Activated CD4-positive, alpha-beta T cell treated with anti-CD3 and anti-CD28 coated beads, Interleukin-2, amount 50 U/mL, for 16 hours (primary cell): ENCODE measurements around the gene IMPA2.
"Not testable (repeated sequence)": the region's sequence is repeated elsewhere in the genome, so short reads cannot be mapped to it uniquely, and the experiment has no call there.

Experiments
- DNase-seq: peaks from one replicate; pipeline ENCODE4 v3.0.0-alpha.2; 2020

The IMPA2 gene

DNA sequence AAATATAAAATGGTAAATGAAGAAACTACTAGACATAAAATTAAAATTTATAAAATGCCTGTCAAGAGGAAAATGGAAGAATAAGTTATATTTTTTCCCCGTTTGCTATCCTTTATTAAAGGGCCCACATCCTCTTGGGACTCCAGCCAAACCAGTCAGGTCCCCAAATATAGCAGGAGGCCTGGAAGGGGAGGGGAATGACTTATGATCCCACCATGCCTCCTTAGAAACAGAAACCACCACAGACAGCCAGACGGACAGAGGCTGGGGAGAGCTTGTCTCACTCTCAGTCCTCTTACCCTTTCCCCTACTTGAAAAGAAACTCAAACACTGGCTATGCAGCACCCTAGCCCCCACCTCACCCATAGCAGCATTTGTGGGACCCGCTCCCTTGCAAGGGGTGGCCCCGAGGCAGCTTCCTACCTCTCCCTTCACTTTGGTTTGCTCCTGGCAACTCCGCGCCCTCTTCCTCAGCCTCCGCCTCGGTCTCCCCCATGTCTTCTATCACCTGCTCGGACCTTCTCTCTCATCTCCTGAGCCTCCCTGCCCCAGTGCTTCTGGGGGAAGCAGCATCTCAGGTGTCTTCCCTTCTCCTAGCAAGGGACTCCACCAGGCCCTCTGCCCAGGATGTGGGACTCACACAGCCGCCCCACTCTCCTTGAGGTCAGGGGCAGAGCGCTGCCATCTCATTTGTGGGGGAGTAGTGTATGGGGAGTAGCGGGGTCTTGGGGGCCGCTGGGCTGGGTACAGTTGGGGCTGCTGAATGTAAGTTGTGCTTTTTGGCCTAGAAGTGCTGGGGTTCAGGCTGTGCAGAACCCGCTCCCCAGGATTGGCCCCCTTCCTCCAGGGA lies 75.0 kb downstream of the IMPA2 start:
- no peak for DNase-seq

DNA sequence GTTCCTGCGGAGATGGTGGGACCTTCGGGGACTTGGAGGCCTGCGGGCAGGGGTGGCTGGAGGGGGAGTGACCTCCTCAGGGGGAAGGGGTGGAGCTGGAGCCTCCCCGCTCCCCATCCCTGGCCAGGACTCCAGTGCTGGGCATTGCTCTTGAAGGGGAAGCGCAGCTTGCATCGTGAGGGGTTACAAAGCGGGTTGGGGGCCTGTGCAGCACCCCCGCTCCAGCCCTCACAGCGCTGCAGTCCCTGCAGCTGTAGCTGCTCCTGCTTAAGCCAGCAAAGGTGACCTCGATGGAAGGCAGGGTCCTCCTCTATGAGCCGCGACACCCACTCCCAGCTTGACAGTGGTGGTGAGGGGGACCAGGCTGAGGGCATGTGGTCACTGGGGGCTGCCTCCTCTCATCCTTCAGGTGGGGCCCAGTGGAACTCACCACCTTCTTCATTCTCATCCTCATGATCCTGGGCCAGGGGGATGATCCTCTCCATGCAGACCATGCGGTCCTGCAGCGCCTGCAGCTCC lies 75.6 kb downstream of the IMPA2 start:
- DNase-seq: no peak

- DNase-seq: no peak
Measured at GRCh38 chr18:12057419-12058039, 76.2 kb downstream of the IMPA2 start.

DNA sequence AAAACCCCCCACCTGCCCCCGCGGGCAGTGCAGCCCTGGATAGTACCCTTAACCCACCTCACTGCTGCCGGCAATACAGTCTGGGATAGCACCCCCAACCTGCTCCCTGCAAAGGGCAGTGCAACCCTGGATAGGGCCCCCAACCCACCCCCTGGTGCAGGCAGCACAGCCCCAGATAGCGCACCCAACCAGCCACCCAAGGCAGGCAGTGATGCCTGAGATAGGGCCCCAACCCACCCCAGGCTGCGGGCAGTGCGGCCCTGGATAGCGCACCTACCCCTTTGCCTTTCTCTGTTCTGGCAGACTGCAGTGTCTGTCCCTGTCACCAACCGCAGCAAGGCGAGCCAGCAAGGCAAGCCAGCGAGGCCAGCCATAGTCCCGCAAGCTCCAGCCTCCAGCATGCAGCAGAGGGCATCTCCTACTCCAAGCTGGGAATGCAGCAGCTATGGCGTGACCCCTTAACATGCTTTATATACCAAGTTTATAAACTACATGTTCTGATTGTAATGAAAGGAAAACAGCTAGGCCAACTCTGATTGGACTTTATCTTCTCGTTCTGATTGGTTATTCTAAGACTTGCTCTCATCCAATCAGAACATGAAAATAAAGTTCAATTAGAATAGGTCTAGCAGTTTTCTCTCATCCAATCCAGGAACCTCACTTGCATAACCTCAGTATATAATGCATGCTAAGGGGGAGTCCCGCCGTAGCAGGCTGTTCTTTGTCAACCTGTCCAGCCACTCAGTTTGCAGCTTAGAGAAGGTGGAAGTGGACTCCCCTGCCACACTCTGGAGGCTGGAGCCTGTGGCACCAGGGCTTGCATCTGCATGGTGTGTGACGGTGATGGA lies 78.3 kb downstream of the IMPA2 start:
- DNase-seq: no peak

DNA sequence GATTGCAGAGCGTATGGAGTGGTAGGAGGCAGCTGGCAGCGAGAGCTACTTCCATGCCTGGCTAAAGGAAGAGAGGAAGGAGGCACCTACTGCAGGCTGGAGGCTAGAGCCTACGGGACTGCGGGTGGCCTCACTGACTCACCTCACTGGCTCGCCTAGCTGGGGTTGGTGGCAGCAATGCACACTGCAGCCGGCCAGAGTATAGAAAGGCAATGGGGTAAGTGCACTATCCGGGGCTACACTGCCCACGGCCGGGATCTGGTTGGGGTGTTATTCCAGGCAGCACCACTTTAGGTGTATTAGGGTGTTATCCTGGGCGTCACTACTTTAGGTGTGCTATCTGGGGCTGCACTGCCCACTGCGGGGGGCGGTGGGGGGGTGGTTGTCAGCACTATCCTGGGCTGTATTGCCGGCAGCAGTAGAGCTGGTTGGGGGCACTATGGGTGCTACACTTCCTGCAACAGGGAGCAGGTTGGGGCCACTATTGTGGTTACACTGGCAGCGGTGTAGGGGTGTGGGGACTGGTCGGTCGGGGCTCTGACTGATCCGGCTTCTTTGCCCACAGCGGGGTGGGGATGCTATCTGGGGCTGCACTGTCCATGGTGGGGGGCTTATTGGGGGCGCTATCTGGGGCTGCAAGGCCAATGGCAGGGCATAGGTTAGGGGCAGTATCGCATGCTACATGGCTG lies 79.0 kb downstream of the IMPA2 start:
- no peak for DNase-seq

DNA sequence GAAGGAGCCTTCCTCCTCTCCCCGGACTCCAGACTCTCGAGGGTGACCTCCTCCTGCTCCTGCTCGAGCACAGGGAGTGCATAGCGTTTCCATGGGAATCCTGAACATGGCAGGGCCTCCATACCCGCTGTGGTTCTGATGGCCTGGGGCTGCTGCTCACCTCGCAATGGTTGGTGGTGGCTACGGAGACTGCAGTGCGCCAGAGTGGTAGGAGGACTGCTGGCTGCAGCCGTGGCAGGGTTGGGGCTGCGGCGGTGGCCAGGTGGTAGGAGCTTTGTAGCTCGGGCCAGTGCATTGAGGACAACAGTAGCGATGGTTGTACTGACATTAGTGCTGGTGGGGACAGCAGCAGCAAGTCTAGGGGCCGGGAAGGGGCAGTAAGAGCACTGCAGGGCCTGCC lies 80.4 kb downstream of the IMPA2 start:
- DNase-seq: no peak

GRCh38 chr18:12062974-12063373 lies 81.7 kb downstream of the IMPA2 start:
- DNase-seq: no peak

GRCh38 chr18:12064086-12064763 lies 82.9 kb downstream of the IMPA2 start:
- no peak for DNase-seq

DNA sequence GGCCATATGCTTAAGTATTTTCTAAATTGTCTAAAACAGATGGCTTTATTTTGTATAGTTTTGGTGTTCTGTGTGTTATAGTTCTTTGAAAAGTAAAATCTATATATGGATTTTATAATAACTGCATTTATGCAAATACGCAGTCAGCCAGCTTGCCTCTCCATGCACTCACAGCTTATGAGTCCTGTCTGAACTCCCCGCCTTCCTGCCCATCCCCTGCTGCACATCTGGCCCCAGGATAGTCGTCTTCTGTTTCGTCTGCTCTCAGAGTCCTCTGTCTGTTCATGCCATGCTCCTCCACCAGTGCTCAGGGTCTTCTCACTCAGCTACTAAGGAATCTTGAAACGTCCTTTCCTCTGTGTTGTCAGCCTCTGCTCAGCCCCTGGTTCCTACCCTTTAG lies 84.1 kb downstream of the IMPA2 start:
- DNase-seq: no peak

- DNase-seq: no peak
Measured at GRCh38 chr18:12066910-12067511, 85.7 kb downstream of the IMPA2 start.

GRCh38 chr18:12067671-12068070 lies 86.4 kb downstream of the IMPA2 start:
- no peak for DNase-seq

DNA sequence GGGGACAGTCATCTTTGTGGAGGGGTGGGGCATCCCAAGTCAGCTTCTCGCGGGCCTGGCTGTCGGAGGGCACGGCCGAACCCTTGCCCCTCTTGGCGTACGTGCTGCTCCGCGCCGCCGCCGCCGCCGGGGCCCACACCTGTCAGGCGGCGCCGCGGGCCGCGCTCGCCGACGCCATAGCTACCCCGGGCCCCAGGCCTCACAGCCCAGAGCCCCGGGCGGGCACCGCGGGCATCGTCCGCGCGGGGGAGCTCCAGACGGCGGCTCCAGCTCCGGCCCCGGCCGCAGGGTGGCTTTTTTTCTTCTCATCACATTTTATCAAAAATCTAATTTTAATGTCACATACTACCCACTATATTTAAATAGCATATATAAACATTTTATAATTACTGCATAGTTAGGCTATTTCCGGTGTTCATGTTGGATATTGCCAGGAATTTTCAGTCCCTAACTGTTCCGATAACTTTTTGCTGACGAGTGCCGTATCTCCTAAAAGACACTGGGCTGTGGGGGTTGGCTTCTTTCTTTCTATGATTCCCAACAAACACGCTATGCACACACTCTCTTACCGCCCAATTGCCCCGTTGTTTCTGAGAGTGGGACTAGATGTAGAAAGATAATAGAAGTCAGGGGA lies 87.1 kb downstream of the IMPA2 start:
- not testable (repeated sequence) for DNase-seq

- no peak for DNase-seq
Measured at GRCh38 chr18:12068950-12069320, 87.6 kb downstream of the IMPA2 start.

DNA sequence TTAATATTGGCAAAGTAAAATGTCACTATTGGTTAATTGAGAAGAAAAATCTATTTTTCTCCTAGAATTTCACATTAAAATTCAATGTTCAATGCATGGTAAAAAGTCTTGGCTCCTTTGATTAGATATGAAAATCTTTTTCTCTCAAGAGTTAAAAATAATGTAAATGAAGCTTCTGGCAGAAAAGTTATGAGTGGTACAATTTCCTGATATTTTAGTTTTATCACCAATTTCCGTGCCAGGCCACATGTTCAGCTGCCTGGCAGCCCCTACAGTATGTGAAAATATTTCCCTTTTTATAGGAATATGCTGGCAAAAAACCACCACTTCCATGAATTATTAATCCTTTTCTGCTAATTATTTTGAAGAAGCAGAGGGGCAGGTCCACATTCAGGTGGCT lies 89.8 kb downstream of the IMPA2 start:
- DNase-seq: not testable (repeated sequence)

GRCh38 chr18:12072996-12073395 lies 91.7 kb downstream of the IMPA2 start:
- no peak for DNase-seq

- no peak for DNase-seq
Measured at GRCh38 chr18:12074736-12075135, 93.4 kb downstream of the IMPA2 start.

- no peak for DNase-seq
Measured at GRCh38 chr18:12076424-12077140, 95.3 kb downstream of the IMPA2 start.

GRCh38 chr18:12077994-12078393 lies 96.7 kb downstream of the IMPA2 start:
- not testable (repeated sequence) for DNase-seq

GRCh38 chr18:12079491-12080237 lies 98.4 kb downstream of the IMPA2 start:
- no peak for DNase-seq
